GM19328 (cell line): ENCODE results near the gene DERL2.

Source experiments
- ATAC-seq: cut with Tn5 transposase; IDR thresholded peaks from one replicate; pipeline ENCODE4 v1.9.1; 2021; ENCODE audit warnings: mild to moderate bottlenecking, moderate library complexity; ENCODE audit not compliant: unreplicated experiment

Gene DERL2

DNA sequence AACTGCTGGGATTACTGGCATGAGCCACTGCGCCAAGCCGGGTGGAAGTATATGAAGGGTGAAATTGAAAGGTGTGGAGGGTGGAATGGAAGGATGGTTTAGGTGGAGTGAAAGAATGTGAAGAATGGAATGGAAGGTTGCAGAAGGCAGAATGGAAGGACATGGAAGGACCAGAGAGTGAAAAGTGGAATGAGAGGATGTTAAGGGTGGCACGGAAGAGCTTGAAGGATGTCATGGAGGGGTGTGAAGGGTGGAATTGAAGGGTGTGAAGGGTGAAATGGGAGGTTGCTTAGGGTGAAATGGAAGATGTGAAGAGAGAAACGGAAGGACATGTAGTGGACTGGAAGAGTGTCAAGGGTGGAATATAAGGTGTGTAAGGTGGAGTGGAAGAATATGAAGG lies 16.6 kb upstream of the DERL2 start:
- ATAC-seq, result no peak

DNA sequence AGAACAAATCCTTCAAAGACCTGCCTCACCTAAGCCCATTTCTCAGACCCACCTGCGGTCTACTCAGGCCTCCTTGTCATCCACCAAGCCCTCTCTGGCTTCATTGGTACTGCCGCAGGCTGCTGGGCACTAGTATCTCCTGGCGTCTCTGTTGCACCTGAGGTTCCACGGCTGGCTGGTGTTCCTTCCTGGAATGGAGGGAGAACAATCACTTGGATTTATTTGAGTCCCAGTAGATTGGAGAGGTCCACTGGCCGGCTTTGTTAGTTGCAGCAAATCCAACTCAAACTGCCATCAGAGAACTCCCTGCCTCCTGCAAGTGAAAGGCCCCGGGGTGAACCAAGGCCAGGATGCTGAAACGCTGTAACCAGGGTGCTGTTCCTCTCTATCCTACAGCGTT lies 15.7 kb upstream of the DERL2 start:
- ATAC-seq, result no peak

DNA sequence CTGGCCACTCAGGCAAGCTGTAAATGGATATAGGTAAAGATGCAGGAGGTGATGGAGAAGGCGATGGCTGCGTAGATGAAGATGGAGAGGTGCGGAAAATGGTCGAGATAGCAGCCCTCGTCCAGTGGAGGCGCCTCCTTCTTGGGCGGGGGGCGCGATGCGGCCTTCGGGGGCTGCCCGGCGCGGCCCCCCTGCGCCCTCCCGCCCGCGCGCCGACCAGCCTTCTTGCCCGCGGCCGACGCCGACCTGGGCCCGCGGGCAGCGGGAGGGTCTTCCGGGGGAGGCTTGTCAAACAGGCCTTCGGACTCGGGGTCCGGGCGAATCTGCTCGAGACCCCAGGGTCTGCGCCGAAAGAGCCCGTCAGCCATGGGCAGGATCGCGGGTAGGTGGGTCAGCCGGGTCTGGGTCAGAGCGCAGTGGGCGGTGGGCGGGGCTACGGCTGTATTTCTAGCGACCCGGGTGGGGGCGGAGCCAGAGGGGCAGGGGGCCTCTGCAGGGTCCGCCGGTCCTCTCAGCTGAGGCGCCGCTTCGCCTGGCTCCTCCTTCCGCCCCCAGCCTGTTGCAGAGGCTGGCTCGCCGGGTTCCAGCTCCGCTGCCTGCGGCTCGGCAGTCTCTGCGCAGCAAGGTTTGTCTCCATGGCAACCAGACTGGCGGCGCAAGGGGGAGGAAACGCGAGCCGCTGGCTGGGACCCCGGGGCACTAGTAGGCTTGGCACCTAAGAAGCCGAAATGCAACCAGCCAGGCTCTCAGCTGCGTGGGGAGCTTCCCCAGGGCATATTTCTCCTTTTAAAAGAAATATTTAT lies 14.8 kb upstream of the DERL2 start:
- ATAC-seq, result no peak

DNA sequence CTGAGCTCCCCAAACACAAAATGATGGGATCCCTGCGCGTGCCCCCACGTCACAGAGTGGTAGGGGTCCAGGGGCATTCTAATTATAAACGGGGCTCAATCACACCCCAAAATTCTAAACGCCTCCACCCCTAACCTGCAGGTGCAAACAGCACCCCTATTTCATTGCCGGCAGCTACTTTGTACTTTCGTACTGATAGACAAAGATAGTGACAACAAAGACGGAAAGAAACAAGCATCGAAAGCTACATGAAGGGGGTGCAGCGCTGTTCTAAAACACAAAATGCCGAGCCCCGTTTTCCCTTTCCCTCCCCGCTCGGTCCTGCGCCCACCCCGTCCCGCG lies 14.2 kb upstream of the DERL2 start:
- ATAC-seq, result no peak

DNA sequence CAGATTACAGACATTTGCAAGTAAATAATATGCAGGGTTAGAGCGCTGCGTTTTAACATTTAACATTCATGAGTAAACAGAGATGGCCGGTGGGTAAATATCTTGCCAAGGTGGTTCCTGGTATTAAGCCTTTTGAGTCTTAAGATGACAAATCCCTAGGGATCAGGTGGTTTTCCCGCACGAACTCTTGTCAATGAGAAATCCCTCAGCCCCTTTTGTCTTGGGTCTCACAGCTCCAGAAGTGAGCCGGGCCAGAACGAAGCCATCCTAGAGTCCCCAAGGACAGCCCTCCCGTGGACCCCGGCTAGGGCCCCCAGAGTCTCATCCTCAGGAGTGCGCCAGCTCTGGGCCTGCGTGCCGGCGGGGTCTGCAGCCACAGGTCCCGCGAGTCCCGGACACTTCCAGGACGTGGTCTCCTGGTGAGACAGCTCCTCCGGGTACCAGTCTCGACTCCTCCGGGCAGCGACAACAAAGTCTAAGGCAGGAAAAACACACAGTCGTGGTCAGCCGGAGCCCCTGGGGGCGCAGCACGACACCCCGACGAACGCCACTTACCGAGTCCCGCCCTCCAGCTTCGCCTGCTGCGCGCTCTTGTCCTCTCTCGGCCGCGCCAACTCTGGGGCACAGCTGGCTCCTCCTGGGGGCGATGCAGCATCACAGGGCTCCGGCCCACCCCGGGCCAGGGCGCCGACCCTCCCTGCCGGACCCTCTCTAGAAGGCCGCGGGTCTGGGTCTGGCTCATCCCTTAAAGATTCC lies 13.7 kb upstream of the DERL2 start:
- no peak for ATAC-seq

DNA sequence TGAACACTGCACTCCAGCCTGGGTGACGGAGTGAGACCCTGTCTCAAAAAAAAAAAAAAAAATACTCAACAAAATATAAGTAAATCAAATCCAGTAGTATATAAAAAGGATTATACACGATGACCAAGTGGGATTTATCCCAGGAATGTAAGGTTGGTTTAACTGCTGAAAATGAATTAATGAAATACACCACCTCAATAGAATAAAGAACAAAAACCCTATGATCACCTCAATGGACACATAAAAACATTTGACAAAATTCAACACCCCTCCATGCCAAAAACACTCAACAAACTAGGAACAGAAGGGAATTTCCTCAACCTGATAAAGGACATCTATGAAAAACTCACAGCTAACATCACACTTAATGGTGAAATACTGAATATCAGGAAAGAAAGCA lies 7.0 kb upstream of the DERL2 start:
- no peak for ATAC-seq

DNA sequence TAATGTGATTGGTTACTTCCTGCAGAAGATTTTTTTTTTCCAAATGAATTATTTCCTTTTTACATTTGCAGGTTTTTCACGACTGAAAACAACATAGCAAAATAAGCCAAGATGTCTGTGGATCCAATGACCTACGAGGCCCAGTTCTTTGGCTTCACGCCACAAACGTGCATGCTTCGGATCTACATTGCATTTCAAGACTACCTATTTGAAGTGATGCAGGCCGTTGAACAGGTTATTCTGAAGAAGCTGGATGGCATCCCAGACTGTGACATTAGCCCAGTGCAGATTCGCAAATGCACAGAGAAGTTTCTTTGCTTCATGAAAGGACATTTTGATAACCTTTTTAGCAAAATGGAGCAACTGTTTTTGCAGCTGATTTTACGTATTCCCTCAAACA lies 2.8 kb upstream of the DERL2 start:
- no peak for ATAC-seq

DNA sequence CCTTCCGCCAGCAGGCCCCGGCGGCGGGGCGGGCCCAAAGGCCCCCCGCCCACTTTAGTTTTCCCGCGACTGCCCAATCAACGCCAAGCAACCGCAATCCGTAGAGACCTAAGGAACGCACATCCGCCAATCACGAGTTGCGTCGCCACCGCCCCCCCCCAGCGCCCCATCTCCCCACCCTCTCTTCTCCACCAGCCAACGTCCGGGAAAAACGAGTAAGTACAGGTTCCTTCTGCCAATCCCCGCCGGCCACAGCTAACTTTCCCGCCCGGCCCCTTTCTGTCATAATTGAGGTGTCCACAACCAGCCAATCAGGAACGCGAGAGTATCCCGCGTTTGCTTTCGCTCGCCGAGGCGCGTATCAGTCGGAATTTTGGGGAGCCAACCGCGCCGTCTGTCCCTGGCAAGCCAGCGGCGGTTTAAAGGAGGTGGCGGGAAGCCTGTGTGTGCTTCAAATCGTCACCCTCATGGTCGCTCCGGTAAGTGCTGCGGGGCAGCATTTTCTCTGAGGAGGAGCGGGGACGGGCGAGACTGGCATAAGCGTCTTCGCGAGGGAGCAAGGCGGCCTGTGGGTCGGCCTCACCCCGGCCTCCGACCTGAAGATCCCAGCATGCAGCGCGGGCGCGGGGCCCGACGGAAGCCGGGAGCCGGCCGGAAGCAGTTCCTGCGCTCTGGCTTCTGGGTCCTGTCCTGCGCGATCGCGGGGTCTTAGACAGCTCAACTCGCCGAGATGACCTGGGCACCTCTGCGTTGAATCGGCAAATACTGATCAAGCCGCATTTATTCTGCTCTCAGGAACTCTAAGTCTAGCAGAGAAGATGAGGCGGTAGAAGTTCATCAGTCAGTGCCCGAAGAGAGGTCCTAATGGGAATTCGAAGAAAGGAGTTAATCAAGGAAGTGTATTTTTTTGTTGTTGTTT lies 487 bp upstream of the DERL2 start, which contains the start of gene MIS12:
TSS of gene MIS12 (plus strand) at position 361 of the 919 bp plus-strand sequence. CDS start 2,297 bp downstream, outside the sequence.
- peak; percentile 90 for ATAC-seq

DNA sequence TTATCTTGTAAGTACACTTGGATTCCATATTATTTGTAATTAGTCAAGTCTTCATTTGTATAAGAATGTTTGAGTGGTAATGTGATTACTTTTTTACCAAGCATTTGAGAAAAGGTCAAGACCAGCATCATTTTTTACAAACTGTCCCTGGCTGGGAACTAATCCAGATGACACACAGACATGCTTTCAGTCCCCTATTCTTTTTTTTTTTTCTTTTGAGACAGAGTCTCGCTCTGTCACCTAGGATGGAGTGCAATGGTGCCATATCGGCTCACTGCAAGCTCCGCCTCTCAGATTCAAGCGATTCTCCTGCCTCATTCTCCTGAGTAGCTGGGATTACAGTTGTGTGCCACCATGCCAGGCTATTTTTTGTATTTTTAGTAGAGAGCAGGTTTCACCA lies 4.5 kb downstream of the DERL2 start:
- ATAC-seq, result no peak

DNA sequence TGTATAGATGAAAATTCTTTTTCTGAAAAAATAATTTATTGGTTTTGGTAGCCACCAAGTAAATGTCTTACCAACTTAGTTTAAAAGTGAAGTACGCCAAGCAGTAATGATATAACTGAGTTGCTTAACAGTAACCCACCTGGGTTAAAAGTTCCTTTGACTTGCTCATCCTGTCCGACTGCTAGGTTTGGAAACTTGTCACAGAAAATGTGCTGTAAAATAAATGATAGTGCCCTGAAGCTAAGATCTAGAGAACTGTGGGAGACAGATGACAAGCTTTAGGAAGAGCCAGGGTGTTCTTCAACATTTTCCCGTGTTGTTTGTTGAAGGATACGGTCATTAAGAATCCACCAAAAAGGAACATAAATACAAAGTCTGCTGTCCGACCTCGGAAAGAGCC lies 5.0 kb downstream of the DERL2 start:
- ATAC-seq, result no peak

DNA sequence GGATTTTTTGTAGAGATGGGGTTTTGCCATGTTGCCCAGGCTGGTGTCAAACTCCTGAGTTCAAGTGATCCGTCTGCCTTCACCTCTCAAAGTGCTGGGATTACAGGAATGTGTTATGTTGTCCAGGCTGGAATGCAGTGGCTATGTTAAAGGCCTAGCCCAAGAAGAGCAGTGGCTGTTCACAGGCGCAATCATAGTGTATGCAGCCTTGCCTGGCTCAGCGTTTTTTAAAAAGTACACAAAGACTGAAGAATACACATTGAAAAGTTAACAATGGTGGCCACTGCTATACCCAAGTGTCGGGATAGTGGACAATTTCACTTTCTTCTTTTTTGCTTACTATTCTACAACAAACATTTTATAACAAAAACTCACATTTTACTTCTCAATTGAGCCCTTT lies 7.0 kb downstream of the DERL2 start:
- ATAC-seq, result no peak

DNA sequence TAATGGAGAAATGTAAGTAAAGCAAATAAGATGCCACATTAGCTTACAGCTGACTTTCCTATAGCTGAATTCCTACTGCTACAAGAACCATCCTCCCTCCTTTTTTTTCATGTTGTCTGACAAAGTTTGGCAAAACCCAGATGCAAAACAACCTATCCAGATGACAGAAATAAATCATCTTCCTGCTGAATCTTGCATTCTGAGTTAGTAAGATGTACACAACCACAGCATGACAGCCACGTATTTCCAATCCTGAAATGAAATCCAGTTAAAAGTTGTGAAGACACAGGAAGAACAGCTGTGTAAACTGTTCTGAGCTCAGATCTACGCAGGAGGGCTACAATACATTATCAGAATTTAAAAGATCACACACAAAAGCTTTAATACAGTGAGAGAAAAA lies 12.1 kb downstream of the DERL2 start:
- no peak for ATAC-seq

DNA sequence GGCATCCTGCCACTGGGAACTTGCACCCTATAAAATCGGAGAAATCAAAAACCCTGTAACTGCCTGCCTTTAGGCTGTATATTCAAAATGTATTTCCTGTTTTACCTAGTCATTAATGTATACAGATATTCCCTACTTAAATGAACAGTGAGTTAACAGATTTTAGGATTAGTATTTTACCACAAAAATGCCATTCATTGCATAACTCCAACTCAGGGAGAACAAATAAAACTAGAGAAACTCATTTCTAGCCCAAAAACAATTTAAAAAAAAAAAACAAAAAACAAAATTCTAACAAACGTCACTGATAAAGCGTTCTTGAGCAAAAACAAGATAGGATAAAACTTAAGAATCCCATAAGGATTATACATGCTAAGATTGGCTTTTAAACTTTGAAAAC lies 13.5 kb downstream of the DERL2 start:
- no peak for ATAC-seq

DNA sequence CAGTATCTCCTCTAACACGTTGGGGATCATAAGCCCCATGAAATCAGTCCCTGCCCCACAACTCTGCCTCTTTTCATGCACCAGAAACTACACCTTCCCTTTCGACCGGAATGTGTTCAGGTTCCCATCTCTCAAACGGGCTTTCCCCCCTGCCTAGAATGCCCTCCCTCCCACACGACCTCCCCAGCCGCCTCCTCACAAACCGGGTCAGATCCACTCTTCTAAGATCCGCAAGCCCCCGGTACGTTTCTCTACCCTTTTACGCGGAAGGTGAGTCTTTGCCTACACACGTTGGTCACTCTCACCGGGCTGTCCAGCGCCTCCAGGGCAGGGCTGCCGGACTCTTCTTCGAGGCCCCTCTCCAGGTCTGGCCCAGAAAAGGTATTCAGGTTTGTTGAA lies 17.9 kb downstream of the DERL2 start:
- no peak for ATAC-seq

DNA sequence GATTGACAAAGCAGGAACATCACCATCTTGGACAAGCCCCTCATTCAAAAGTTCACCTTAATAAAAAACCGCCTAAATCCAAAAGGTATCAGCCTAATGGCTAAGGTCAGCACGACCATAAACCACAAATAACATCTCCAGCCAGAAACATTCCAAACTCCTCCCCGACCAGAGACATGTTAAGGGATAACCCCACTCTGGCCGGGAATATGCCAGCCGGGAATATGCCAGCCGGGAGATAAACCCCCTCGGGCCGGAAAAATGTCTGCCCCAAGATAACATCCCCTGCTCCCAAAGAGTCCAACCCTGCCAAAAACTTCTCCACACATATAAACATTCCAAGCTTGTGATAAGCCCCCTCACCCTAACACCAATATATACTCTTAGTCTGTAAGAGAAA lies 18.6 kb downstream of the DERL2 start:
- ATAC-seq, result no peak

DNA sequence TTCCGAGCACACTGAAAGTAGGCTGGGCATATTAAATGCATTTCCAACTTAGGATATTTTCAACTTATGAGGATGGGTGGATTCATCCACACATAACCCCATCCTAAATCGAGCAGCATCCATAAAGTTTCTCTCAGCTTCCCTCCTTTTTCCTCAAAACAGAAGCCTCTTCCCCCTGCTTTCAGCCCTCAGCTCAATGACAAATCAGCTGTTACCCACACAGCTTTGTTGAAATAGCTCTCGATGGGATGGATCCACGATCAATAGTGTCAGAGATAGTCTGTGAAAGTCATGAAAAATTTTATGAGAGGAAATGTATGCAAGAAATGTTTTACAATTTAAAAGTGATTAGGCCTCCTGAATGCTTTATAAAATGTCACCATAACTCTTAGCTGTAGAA lies 19.7 kb downstream of the DERL2 start:
- ATAC-seq, result no peak

DNA sequence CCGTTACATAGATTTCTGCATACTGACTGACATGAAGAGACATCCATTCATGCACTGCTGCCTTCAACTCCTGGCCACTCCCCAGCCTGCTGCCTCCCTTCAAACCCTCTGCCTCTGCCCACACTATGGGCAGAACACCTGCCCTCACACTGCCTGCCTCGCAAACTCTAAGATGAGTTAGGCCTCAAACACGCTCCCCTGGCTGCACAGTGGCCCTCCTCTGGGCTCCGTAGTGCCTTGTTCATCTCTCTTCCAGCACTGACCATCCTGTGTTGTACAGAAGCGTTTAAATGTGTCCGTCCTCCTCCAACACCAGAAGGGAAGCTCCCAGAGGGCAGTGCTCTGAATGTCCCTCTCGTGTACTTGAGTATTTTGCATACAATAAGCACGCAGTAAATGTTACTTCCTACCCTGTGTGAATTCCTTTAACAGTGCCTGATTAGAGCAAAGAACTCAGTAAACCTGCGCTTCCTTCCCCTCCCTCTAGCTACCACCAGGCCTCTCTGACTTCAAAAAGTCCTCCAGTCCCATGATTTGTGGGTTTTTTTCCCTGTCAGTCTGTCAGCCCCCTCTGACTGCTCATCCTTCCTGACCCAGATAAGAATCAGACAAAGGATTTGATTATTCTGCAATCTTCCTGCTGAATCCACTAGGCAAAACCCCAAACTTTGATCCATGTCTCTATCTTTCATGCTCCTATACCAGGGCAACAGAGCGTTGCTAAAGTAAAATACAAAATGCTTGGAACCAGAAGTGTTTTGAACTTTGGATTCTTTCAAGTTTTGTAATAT lies 21.1 kb downstream of the DERL2 start:
- no peak for ATAC-seq

DNA sequence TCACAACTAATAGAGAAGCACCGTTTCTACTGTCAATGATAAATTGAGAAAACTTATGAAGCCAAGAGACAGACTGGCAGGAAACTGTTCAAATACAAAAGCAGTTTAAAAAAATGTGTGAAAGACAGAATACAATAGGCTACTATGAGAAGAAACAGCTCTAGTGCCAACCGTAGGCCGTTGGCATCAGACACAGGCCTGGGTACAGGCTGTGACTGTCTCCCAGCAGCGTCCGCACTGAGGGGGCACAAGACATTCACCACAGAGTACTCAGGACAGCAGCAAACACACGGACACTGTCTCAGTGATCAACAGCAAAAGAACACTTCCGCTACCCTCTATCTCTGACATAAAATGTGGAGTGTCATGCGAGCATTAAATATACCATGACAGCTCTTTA lies 39.2 kb downstream of the DERL2 start:
- ATAC-seq, result no peak

DNA sequence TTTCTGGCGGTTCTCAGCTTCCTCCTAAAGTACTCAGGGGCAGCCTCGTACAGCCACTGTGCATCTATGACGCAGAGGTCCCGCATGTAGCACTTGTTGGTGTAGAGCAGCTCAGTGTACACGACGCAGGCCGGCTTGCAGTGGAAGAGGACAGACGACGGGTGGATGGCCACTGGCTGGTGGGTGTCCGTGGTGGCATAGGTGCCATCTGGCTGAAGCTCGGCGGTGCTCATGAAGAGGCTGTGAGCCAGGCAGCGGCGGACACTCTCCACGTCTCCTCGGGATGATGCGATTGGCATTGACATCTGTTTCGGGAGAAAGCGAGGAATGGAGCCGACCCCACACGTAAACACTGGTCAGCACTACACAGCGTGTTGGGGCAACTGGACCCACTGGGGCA lies 41.8 kb downstream of the DERL2 start:
- no peak for ATAC-seq

DNA sequence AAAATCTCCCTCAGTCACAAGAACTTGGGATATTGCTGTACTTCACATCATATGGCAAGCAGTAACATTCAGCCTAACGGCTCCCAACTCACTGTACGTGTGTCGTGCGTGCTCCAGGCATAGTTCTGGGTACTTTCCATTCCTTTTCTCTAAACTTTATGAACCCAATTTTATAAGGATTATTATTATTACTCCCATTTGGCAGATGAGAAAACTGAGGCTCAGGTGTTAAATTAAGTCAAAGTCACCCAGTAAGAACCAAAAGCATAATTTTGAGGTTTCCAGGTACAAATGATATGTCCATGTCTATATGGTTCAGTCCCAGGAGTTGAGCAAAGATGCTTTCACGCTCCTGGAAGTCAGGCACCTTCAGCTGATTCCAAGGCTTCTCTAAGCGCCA lies 42.2 kb downstream of the DERL2 start:
- ATAC-seq, result no peak

DNA sequence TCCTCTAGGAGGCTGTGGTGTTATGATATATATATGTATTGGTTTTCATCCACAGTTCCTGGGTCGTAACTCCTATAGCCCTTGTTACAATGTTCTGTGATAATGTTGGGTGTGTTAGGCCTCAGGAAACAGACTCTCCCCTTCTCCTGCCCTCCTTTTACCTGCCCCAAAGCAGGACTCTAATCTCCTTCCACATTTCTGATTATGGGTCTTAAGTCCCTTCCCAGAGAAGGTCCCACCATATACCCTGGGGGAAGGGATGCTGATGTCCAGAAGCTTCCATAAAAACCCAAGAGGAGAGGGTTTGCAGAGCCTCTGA lies 46.6 kb downstream of the DERL2 start:
- no peak for ATAC-seq
